GM21786 (cell line): ENCODE results near the gene APOBR.
"Not testable (repeated sequence)": the region's sequence is repeated elsewhere in the genome, so short reads cannot be mapped to it uniquely, and the experiment has no call there.

Experiments
- ATAC-seq: cut with Tn5 transposase; IDR thresholded peaks from one replicate; pipeline ENCODE4 v1.9.1; 2021; ENCODE audit not compliant: unreplicated experiment

The APOBR gene

GRCh38 chr16:28527100-28527785, 32.8 kb downstream of the APOBR start:
- ATAC-seq, result not testable (repeated sequence)

- ATAC-seq, result no peak
These were observed 33.5 kb downstream of the APOBR start for GRCh38 chr16:28527985-28528384.

- no peak for ATAC-seq
These were observed 34.0 kb downstream of the APOBR start for GRCh38 chr16:28528463-28528867.

- no peak for ATAC-seq
These were observed 34.7 kb downstream of the APOBR start for GRCh38 chr16:28529124-28529523.

- no peak for ATAC-seq
These were observed 37.6 kb downstream of the APOBR start for GRCh38 chr16:28531777-28532744.

- no peak for ATAC-seq
These were observed 38.7 kb downstream of the APOBR start for GRCh38 chr16:28532940-28533647.

GRCh38 chr16:28534542-28535373, 40.3 kb downstream of the APOBR start:
- no peak for ATAC-seq

GRCh38 chr16:28537076-28537475, 42.6 kb downstream of the APOBR start:
- ATAC-seq, result no peak

- no peak for ATAC-seq
These were observed 43.7 kb downstream of the APOBR start for GRCh38 chr16:28537964-28538732.

GRCh38 chr16:28538733-28539596, 44.5 kb downstream of the APOBR start, which contains the start of gene NUPR1:
Gene NUPR1, minus strand, starts transcription at chr16:28538974. Its CDS starts 67 bp downstream, at chr16:28538907.
- ATAC-seq, result no peak

GRCh38 chr16:28540346-28540745, 45.9 kb downstream of the APOBR start:
- ATAC-seq, result no peak

GRCh38 chr16:28542646-28543045, 48.2 kb downstream of the APOBR start:
- ATAC-seq, result no peak

- ATAC-seq, result no peak
These were observed 48.6 kb downstream of the APOBR start for GRCh38 chr16:28543072-28543471.

GRCh38 chr16:28544998-28545397, 50.6 kb downstream of the APOBR start:
- no peak for ATAC-seq

- not testable (repeated sequence) for ATAC-seq
These were observed 51.5 kb downstream of the APOBR start for GRCh38 chr16:28545964-28546363.

- no peak for ATAC-seq
These were observed 52.2 kb downstream of the APOBR start for GRCh38 chr16:28546626-28547025.

GRCh38 chr16:28548306-28548802, 53.9 kb downstream of the APOBR start:
- ATAC-seq, result no peak
